Measurements from ENCODE around the gene SERPINA9. TPM values are rescaled to one million over a fixed set of nuclear protein-coding genes. Genes with fewer than 3 reads are reported as not detected.

Gene SERPINA9
- total RNA-seq, 4 donors from 2014 or later, result 0.80 TPM; not detected in 3

GRCh38 chr14:94466706-94467370 is 9.2 kb downstream of the SERPINA9 start:
- H3K36me3 ChIP-seq, result no peaks in the 10 kb centered on the region

DNA sequence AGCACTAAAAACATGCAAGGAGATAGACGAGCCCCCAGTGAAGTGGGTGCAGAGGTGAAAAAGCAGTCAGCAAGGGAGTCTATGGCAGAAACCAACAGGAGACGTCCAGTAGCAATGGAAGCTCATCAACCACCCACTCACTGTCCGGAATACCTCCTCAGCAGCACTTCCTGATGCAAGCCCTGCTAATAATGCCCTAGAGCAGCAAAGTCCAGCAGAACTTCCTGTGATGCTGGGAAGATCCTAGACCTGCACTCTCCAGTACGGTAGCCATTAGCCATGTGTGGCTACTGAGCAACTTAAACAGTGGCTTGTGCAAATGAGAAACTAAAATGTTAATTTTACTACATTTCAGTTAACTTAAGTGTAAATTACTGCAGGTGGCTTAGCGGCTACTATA is 11.0 kb downstream of the SERPINA9 start:
- Histone ChIP-seq H3K4me1 (no peaks in the 10 kb centered on the region), H3K9me3 (peaks cover 0 to 7% (median 2%) of the 10 kb centered on the region in 4 donors), H3K27me3 (no peaks in the 10 kb centered on the region), H3K4me3 (no peak overlapping the region), H3K27ac (no peak overlapping the region), H3K36me3 (no peaks in the 10 kb centered on the region)
- TF ChIP-seq, protein P1, sequence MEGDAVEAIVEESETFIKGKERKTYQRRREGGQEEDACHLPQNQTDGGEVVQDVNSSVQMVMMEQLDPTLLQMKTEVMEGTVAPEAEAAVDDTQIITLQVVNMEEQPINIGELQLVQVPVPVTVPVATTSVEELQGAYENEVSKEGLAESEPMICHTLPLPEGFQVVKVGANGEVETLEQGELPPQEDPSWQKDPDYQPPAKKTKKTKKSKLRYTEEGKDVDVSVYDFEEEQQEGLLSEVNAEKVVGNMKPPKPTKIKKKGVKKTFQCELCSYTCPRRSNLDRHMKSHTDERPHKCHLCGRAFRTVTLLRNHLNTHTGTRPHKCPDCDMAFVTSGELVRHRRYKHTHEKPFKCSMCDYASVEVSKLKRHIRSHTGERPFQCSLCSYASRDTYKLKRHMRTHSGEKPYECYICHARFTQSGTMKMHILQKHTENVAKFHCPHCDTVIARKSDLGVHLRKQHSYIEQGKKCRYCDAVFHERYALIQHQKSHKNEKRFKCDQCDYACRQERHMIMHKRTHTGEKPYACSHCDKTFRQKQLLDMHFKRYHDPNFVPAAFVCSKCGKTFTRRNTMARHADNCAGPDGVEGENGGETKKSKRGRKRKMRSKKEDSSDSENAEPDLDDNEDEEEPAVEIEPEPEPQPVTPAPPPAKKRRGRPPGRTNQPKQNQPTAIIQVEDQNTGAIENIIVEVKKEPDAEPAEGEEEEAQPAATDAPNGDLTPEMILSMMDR (IDR thresholded peaks at IDR 0.05), result no peak
- TF ChIP-seq POLR2A (IDR thresholded peaks at IDR 0.05), result no peak
- no peak for DNase-seq

More at GRCh38 chr14:94466706-94467370, 9.2 kb downstream of the SERPINA9 start:
- H3K9me3 ChIP-seq, result peaks cover 0 to 7% (median 2%) of the 10 kb centered on the region in 4 donors
- H3K27me3 ChIP-seq, result no peaks in the 10 kb centered on the region
- no peak for DNase-seq
- H3K27ac ChIP-seq, result no peak overlapping the region
- no peak for TF ChIP-seq POLR2A (IDR thresholded peaks at IDR 0.05)
- TF ChIP-seq, protein P1 (IDR thresholded peaks at IDR 0.05), result no peak
- no peak overlapping the region for H3K4me3 ChIP-seq
- H3K4me1 ChIP-seq, result no peaks in the 10 kb centered on the region

- Histone ChIP-seq H3K27ac (no peak overlapping the region), H3K9me3 (peaks cover 0 to 7% (median 2%) of the 10 kb centered on the region in 4 donors), H3K36me3 (no peaks in the 10 kb centered on the region), H3K27me3 (no peaks in the 10 kb centered on the region), H3K4me1 (no peaks in the 10 kb centered on the region), H3K4me3 (no peak overlapping the region)
- DNase-seq, result no peak
- TF ChIP-seq, protein P1 (IDR thresholded peaks at IDR 0.05), result no peak
- TF ChIP-seq POLR2A (IDR thresholded peaks at IDR 0.05), result no peak
These were observed 11.7 kb downstream of the SERPINA9 start for GRCh38 chr14:94464290-94464689.

DNA sequence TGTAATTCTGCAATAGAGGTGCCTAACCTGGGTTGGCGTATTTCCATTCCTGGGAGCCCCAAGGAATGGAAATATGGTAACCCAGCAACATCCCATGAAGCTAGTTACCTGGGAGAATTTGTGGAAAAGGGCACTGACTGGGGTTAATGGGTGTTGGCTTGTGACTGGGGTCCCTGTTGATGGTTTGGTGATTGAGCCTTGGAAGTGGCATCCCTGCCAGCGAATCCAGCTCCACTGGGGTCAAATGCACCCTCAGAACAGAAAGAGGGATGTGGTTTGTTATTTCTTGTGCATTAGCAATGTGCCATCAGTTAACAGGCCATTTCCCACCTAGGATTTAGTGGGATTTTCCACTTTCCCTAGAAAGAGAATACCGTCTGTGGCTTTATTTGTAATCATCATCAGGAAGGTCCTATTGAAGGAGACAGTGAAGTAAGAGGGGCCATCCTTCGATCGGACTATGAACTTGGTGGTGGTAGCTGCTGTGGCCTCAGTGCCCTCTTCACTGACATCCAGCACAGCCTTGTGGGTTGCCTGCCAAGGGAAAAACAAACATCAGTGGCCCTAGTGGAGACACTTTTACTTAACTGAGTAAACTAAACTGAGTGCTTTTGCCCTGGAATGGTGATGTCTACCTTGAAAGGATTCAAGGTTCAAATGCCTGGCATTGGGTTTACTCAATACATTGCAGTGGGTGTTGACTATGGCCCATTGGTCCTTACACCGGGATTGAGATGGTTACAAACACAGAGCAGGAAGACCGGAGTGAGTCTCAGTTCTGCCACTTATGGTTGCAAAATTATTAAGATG is 13.0 kb downstream of the SERPINA9 start:
- peaks cover 0 to 7% (median 2%) of the 10 kb centered on the region in 4 donors for H3K9me3 ChIP-seq
- TF ChIP-seq, protein P1 (IDR thresholded peaks at IDR 0.05), result no peak
- TF ChIP-seq POLR2A (IDR thresholded peaks at IDR 0.05), result no peak
- H3K36me3 ChIP-seq, result no peaks in the 10 kb centered on the region
- no peak overlapping the region for H3K4me3 ChIP-seq
- no peaks in the 10 kb centered on the region for H3K4me1 ChIP-seq
- no peaks in the 10 kb centered on the region for H3K27me3 ChIP-seq
- H3K27ac ChIP-seq, result no peak overlapping the region
- DNase-seq, result no peak

GRCh38 chr14:94462219-94462551 is 13.8 kb downstream of the SERPINA9 start:
- no peaks in the 10 kb centered on the region for H3K27me3 ChIP-seq
- no peaks in the 10 kb centered on the region for H3K36me3 ChIP-seq
- H3K4me3 ChIP-seq, result no peak overlapping the region
- TF ChIP-seq, protein P1 (IDR thresholded peaks at IDR 0.05), result no peak
- TF ChIP-seq POLR2A (IDR thresholded peaks at IDR 0.05), result no peak
- DNase-seq, result no peak
- H3K27ac ChIP-seq, result no peak overlapping the region
- no peaks in the 10 kb centered on the region for H3K4me1 ChIP-seq
- peaks cover 0 to 7% (median 2%) of the 10 kb centered on the region in 4 donors for H3K9me3 ChIP-seq

Measured in Peyer's patch (tissue), 4 donors.